ENCODE data around the gene OXCT1.

The OXCT1 gene

DNA sequence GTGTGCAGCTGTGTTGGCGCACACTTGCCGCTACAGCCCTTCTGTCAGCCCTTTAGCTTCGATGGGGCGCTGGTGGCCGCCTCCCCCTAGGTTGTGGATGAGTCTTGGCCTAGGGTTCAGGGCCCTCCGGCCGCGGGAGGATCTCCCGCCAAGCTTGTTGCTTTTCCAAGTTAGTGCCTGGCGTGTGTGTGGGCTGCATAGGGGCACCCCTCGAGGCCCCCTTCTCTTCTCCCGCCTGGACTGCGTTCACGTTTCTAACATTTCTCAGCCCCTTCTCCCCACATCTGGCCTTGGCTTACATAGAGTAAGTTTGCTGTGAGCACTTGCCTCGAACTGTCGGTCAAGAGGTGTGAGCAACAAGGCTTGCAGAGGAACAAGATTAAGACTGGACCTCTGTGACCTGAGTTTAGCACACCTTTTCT, 413 bp upstream of the OXCT1 start:
- in situ Hi-C loops (cut with HindIII; ENCODE audit: low pct_ligation_motif_present, low sequenced_read_pairs): no loop called here
- Histone ChIP-seq H3K27me3 (replicated peaks) (no peaks in the 10 kb centered on the region), H3K4me3 (ENCODE audit: low read depth, low read length) (peak overlapping the region; percentile 87), H3K27ac (no peak overlapping the region), H3K36me3 (replicated peaks) (no peaks in the 10 kb centered on the region)
- TF ChIP-seq, protein P1, sequence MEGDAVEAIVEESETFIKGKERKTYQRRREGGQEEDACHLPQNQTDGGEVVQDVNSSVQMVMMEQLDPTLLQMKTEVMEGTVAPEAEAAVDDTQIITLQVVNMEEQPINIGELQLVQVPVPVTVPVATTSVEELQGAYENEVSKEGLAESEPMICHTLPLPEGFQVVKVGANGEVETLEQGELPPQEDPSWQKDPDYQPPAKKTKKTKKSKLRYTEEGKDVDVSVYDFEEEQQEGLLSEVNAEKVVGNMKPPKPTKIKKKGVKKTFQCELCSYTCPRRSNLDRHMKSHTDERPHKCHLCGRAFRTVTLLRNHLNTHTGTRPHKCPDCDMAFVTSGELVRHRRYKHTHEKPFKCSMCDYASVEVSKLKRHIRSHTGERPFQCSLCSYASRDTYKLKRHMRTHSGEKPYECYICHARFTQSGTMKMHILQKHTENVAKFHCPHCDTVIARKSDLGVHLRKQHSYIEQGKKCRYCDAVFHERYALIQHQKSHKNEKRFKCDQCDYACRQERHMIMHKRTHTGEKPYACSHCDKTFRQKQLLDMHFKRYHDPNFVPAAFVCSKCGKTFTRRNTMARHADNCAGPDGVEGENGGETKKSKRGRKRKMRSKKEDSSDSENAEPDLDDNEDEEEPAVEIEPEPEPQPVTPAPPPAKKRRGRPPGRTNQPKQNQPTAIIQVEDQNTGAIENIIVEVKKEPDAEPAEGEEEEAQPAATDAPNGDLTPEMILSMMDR (IDR thresholded peaks at IDR 0.05; ENCODE audit: low read depth, low read length, missing control alignments): no peak
- DNase-seq: no peak

DNA sequence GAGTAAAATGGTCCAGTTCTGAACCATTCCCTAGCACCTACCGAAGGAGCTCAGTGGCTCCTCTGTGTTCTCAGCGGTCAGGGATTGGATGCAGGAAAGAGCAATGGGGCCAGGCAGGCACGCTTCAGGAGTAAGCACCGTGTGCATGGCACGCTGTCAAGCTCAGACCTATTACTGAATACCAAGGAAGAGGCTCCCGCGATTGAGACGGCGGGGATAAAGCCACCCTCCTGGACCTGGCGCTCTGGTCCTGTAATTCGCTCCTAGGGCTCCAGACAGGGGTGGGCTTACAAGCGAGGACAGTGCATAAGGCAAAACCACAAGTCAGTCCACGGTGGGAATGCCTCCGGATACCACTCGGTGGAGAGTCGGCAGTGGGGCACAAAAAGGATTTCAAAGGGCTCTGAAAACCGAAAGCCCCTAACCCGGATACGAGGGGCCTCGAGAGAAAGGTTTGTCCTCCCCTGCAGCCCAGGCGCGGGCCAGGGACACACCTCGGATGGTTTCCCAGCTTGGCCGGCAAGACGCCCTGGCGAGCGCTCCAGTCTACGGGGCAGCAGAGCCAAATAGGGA, 988 bp downstream of the OXCT1 start:
- Histone ChIP-seq H3K36me3 (replicated peaks) (no peaks in the 10 kb centered on the region), H3K27ac (no peak overlapping the region), H3K27me3 (replicated peaks) (no peaks in the 10 kb centered on the region), H3K4me3 (ENCODE audit: low read depth, low read length) (peak overlapping the region; percentile 87)
- TF ChIP-seq, protein P1 (IDR thresholded peaks at IDR 0.05; ENCODE audit: low read depth, low read length, missing control alignments): no peak
- DNase-seq: no peak
- in situ Hi-C loops (cut with HindIII; ENCODE audit: low pct_ligation_motif_present, low sequenced_read_pairs): no loop called here

DNA sequence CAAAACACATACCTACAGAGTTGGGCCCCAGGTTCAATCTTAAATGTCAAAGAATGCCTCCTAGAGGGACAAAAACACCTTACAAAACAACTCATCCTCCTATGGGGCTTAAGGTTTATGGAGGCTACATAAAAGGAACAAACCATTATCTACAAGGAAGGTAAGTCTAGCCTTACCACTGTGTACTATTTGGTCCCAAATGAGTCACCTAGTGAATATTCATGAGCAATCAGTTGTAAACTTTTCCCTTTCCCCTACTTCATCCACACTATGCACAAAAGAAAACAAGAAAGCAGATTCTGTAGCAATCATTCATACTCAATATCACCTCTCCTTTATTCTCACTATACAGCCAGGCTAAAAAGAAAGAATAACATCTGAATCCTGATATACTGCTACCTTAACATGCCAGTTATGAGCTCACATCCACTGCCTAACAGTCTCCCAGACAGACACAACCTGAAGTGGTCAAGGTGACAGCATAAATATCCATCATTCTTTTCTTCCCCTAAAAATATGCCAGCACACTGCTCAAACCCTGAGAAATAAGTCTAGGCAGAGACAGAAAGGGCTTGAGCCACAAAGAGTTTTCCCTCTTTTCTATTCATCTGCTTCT, 6.2 kb downstream of the OXCT1 start:
- Histone ChIP-seq H3K27ac (no peak overlapping the region), H3K27me3 (replicated peaks) (no peaks in the 10 kb centered on the region), H3K4me3 (ENCODE audit: low read depth, low read length) (no peak overlapping the region), H3K36me3 (replicated peaks) (no peaks in the 10 kb centered on the region)
- in situ Hi-C loops (cut with HindIII; ENCODE audit: low pct_ligation_motif_present, low sequenced_read_pairs): no loop called here
- DNase-seq: no peak
- TF ChIP-seq, protein P1 (IDR thresholded peaks at IDR 0.05; ENCODE audit: low read depth, low read length, missing control alignments): no peak

DNA sequence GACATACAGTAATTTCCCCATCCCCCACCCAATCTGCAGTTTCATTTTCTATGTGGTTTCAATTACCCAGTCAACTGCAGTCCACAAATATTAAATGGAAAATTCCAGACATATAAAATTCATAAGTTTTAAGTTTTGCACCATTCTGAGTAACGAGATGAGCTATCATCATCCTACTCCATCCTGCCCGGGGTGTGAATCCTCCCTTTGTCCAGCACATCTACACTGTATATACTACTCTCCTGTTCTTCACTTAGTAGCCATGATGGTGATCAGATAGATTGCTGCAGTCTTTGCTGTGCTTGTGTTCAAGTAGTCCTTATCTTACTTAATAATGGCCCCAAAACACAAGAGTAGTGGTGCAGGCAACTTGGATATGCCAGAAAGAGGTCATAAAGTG, 11.3 kb downstream of the OXCT1 start:
- TF ChIP-seq, protein P1 (IDR thresholded peaks at IDR 0.05; ENCODE audit: low read depth, low read length, missing control alignments): no peak
- DNase-seq: no peak
- no peaks in the 10 kb centered on the region for H3K36me3 ChIP-seq (replicated peaks)
- in situ Hi-C loops (cut with HindIII; ENCODE audit: low pct_ligation_motif_present, low sequenced_read_pairs): no loop called here
- H3K27me3 ChIP-seq (replicated peaks): no peaks in the 10 kb centered on the region
- no peak overlapping the region for H3K27ac ChIP-seq
- no peak overlapping the region for H3K4me3 ChIP-seq (ENCODE audit: low read depth, low read length)

DNA sequence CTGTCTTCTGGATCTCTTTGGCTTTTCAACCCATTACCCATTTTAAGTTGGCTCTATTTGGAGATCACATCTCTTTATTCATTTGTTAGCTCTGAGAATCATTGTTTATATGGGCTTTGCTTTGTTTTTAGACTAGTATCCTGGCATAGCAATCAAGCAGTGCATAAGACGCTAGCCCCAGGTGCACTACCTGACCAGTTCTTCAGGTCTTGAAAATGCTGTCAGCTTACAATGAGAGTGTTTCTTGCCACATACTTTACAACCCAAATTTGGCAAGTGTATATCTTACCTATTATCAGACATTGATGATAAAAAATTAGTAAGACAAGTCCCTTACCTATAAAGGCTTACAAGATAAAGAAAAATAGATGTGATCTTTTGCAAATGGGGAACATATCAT, 12.2 kb downstream of the OXCT1 start:
- H3K4me3 ChIP-seq (ENCODE audit: low read depth, low read length): no peak overlapping the region
- peaks cover 4% of the 10 kb centered on the region for H3K36me3 ChIP-seq (replicated peaks)
- H3K27me3 ChIP-seq (replicated peaks): no peaks in the 10 kb centered on the region
- no peak for DNase-seq
- TF ChIP-seq, protein P1 (IDR thresholded peaks at IDR 0.05; ENCODE audit: low read depth, low read length, missing control alignments): no peak
- no peak overlapping the region for H3K27ac ChIP-seq
- in situ Hi-C loops (cut with HindIII; ENCODE audit: low pct_ligation_motif_present, low sequenced_read_pairs): no loop called here

Measured in brain microvascular endothelial cell (primary cell).